ENCODE results near the gene ALOXE3. TPM values are rescaled to one million over a fixed set of nuclear protein-coding genes. Genes with fewer than 3 reads are reported as not detected.

Gene ALOXE3
- total and polyA plus RNA-seq, 9 donors = not detected

GRCh38 chr17:8147805-8148404 is 29.6 kb upstream of the ALOXE3 start:
- Histone ChIP-seq H3K27ac (ENCODE audit: low read length) (no peak overlapping the region), H3K9me3 (replicated peaks; ENCODE audit: control insufficient read depth, low read depth, low read length) (no peaks in the 10 kb centered on the region), H3K27me3 (ENCODE audit: control insufficient read depth, insufficient read depth, low read length) (no peaks in the 10 kb centered on the region), H3K4me3 (ENCODE audit: low read length) (no peak overlapping the region), H3K36me3 (ENCODE audit: control insufficient read depth, insufficient read depth, low read length) (peaks cover 75% of the 10 kb centered on the region), H3K4me1 (ENCODE audit: control insufficient read depth, insufficient read depth, low read length) (peaks cover 30% of the 10 kb centered on the region)
- DNase-seq = no peak
- WGBS (ENCODE audit: insufficient coverage) = 87% methylated on average over 11 of the region's 13 CpGs

- no peak for DNase-seq
- WGBS (ENCODE audit: insufficient coverage) = 89% methylated on average over 18 of the region's 26 CpGs
- Histone ChIP-seq H3K9me3 (replicated peaks; ENCODE audit: control insufficient read depth, low read depth, low read length) (no peaks in the 10 kb centered on the region), H3K4me3 (ENCODE audit: low read length) (no peak overlapping the region), H3K4me1 (ENCODE audit: control insufficient read depth, insufficient read depth, low read length) (peaks cover 24% of the 10 kb centered on the region), H3K36me3 (ENCODE audit: control insufficient read depth, insufficient read depth, low read length) (peaks cover 81% of the 10 kb centered on the region), H3K27me3 (ENCODE audit: control insufficient read depth, insufficient read depth, low read length) (no peaks in the 10 kb centered on the region), H3K27ac (ENCODE audit: low read length) (no peak overlapping the region)
Measured at GRCh38 chr17:8147141-8147804, 29.0 kb upstream of the ALOXE3 start.

- no peak overlapping the region for H3K27ac ChIP-seq (ENCODE audit: low read length)
- WGBS (ENCODE audit: insufficient coverage) = 86% methylated on average over 7 of the region's 14 CpGs
Measured at GRCh38 chr17:8146381-8147140, 28.2 kb upstream of the ALOXE3 start.

GRCh38 chr17:8145811-8146210 is 27.5 kb upstream of the ALOXE3 start:
- 89% methylated on average over 5 of the region's 12 CpGs for WGBS (ENCODE audit: insufficient coverage)
- H3K27me3 ChIP-seq (ENCODE audit: control insufficient read depth, insufficient read depth, low read length) = no peaks in the 10 kb centered on the region
- peak; percentile 24 for DNase-seq
- peaks cover 12% of the 10 kb centered on the region for H3K4me1 ChIP-seq (ENCODE audit: control insufficient read depth, insufficient read depth, low read length)
- no peak overlapping the region for H3K4me3 ChIP-seq (ENCODE audit: low read length)
- H3K9me3 ChIP-seq (replicated peaks; ENCODE audit: control insufficient read depth, low read depth, low read length) = no peaks in the 10 kb centered on the region
- no peak overlapping the region for H3K27ac ChIP-seq (ENCODE audit: low read length)
- H3K36me3 ChIP-seq (ENCODE audit: control insufficient read depth, insufficient read depth, low read length) = peaks cover 96% of the 10 kb centered on the region

More at GRCh38 chr17:8146381-8147140, 28.2 kb upstream of the ALOXE3 start:
- H3K9me3 ChIP-seq (replicated peaks; ENCODE audit: control insufficient read depth, low read depth, low read length) = no peaks in the 10 kb centered on the region
- no peaks in the 10 kb centered on the region for H3K27me3 ChIP-seq (ENCODE audit: control insufficient read depth, insufficient read depth, low read length)
- H3K4me1 ChIP-seq (ENCODE audit: control insufficient read depth, insufficient read depth, low read length) = peaks cover 17% of the 10 kb centered on the region
- no peak overlapping the region for H3K4me3 ChIP-seq (ENCODE audit: low read length)
- peaks cover 88% of the 10 kb centered on the region for H3K36me3 ChIP-seq (ENCODE audit: control insufficient read depth, insufficient read depth, low read length)
- DNase-seq = peak; percentile 18

- no peaks in the 10 kb centered on the region for H3K9me3 ChIP-seq (replicated peaks; ENCODE audit: control insufficient read depth, low read depth, low read length)
- peaks cover under 1% of the 10 kb centered on the region for H3K4me1 ChIP-seq (ENCODE audit: control insufficient read depth, insufficient read depth, low read length)
- H3K4me3 ChIP-seq (ENCODE audit: low read length) = no peak overlapping the region
- peak; percentile 34 for DNase-seq
- no peak overlapping the region for H3K27ac ChIP-seq (ENCODE audit: low read length)
- no peaks in the 10 kb centered on the region for H3K27me3 ChIP-seq (ENCODE audit: control insufficient read depth, insufficient read depth, low read length)
- 88% methylated on average over 9 of the region's 15 CpGs for WGBS (ENCODE audit: insufficient coverage)
- H3K36me3 ChIP-seq (ENCODE audit: control insufficient read depth, insufficient read depth, low read length) = peaks cover 97% of the 10 kb centered on the region
Measured at GRCh38 chr17:8144401-8145231, 26.3 kb upstream of the ALOXE3 start.

GRCh38 chr17:8143581-8144400 is 25.5 kb upstream of the ALOXE3 start:
- no peak overlapping the region for H3K27ac ChIP-seq (ENCODE audit: low read length)
- DNase-seq = peak; percentile 37
- no peak overlapping the region for H3K4me3 ChIP-seq (ENCODE audit: low read length)
- H3K4me1 ChIP-seq (ENCODE audit: control insufficient read depth, insufficient read depth, low read length) = peaks cover 7% of the 10 kb centered on the region
- H3K36me3 ChIP-seq (ENCODE audit: control insufficient read depth, insufficient read depth, low read length) = peaks cover 89% of the 10 kb centered on the region
- H3K9me3 ChIP-seq (replicated peaks; ENCODE audit: control insufficient read depth, low read depth, low read length) = no peaks in the 10 kb centered on the region
- 93% methylated on average over 18 of the region's 22 CpGs for WGBS (ENCODE audit: insufficient coverage)
- H3K27me3 ChIP-seq (ENCODE audit: control insufficient read depth, insufficient read depth, low read length) = no peaks in the 10 kb centered on the region

- Histone ChIP-seq H3K4me3 (ENCODE audit: low read length) (no peak overlapping the region), H3K9me3 (replicated peaks; ENCODE audit: control insufficient read depth, low read depth, low read length) (no peaks in the 10 kb centered on the region), H3K4me1 (ENCODE audit: control insufficient read depth, insufficient read depth, low read length) (peaks cover 15% of the 10 kb centered on the region), H3K27ac (ENCODE audit: low read length) (no peak overlapping the region), H3K36me3 (ENCODE audit: control insufficient read depth, insufficient read depth, low read length) (peaks cover 82% of the 10 kb centered on the region), H3K27me3 (ENCODE audit: control insufficient read depth, insufficient read depth, low read length) (no peaks in the 10 kb centered on the region)
- no peak for DNase-seq
- WGBS (ENCODE audit: insufficient coverage) = 83% methylated on average over 13 of the region's 15 CpGs
Measured at GRCh38 chr17:8142887-8143580, 24.7 kb upstream of the ALOXE3 start.

GRCh38 chr17:8142158-8142886 is 24.0 kb upstream of the ALOXE3 start:
- H3K27me3 ChIP-seq (ENCODE audit: control insufficient read depth, insufficient read depth, low read length) = no peaks in the 10 kb centered on the region
- H3K4me3 ChIP-seq (ENCODE audit: low read length) = no peak overlapping the region
- WGBS (ENCODE audit: insufficient coverage) = 87% methylated on average over 19 of the region's 23 CpGs
- H3K4me1 ChIP-seq (ENCODE audit: control insufficient read depth, insufficient read depth, low read length) = peaks cover 19% of the 10 kb centered on the region
- peak; percentile 39 for DNase-seq
- H3K36me3 ChIP-seq (ENCODE audit: control insufficient read depth, insufficient read depth, low read length) = peaks cover 75% of the 10 kb centered on the region
- no peaks in the 10 kb centered on the region for H3K9me3 ChIP-seq (replicated peaks; ENCODE audit: control insufficient read depth, low read depth, low read length)
- H3K27ac ChIP-seq (ENCODE audit: low read length) = no peak overlapping the region
